SK-N-SH (cell line): Measurements from ENCODE around the gene AFF3. TPM values are rescaled to one million over a fixed set of nuclear protein-coding genes. Genes with fewer than 3 reads are reported as not detected.

Experiments
- CTCF ChIA-PET: fragments of 300-600, 350-600 bp; formaldehyde crosslinking; extraction: SDS; loops from one replicate; lab custom pipeline; 2021; lab: Yijun Ruan, JAX
- POLR2A ChIA-PET: fragments of 350-600 bp; sonication (Branson Sonifier 250); formaldehyde crosslinking; extraction: SDS; loops from one replicate; lab custom pipeline; 2020; ENCODE audit warnings: antibody characterized with exemption, inconsistent platforms; lab: Yijun Ruan, JAX
- DNase-seq: peaks from one replicate; pipeline ENCODE4 v3.0.0; 2012
- H2AFZ ChIP-seq: fragments of 200-600 bp; sonication (generic); 2 replicates; pipeline ENCODE4 v1.8.1; 2016; ENCODE audit warnings: antibody characterized with exemption, mild to moderate bottlenecking, low read depth
- H3F3A ChIP-seq: fragments of 200-600 bp; sonication (generic); replicated peaks from 2 replicates; pipeline ENCODE3; 2016; ENCODE audit warnings: antibody characterized with exemption, mild to moderate bottlenecking; ENCODE audit not compliant: insufficient read depth
- H3K27ac ChIP-seq, 2 experiments: fragments of 200-500 bp in 1 of 2; fragments of 200-600 bp in 1 of 2; sonication (Bioruptor generic) in 1 of 2; sonication (generic), shearing (Covaris generic) in 1 of 2; 2 replicates each; pipeline versions ENCODE4 v1.5.1 to v1.6.1; 2014 to 2016; ENCODE audit warnings: low read depth in 2 of 2, inconsistent platforms in 1 of 2, low read length in 1 of 2, mild to moderate bottlenecking in 1 of 2, mixed read lengths in 1 of 2
- H3K27me3 ChIP-seq: fragments of 200-600 bp; sonication (generic), shearing (Covaris generic); 2 replicates; pipeline ENCODE4 v1.6.1; 2016; ENCODE audit warnings: mixed run types; ENCODE audit not compliant: insufficient read depth
- H3K36me3 ChIP-seq, 2 experiments: fragments of 200-500 bp in 1 of 2; fragments of 200-600 bp in 1 of 2; sonication (Bioruptor generic) in 1 of 2; sonication (generic) in 1 of 2; replicated peaks in 1 of 2; 2 replicates each; pipeline versions ENCODE3 to v1.5.1; 2014 to 2016; ENCODE audit warnings: low read length in 1 of 2, mild to moderate bottlenecking in 1 of 2; ENCODE audit not compliant: insufficient read depth in 2 of 2, control insufficient read depth in 1 of 2
- H3K4me1 ChIP-seq, 2 experiments: fragments of 200-500 bp in 1 of 2; fragments of 200-600 bp in 1 of 2; sonication (Bioruptor generic) in 1 of 2; sonication (generic), shearing (Covaris generic) in 1 of 2; 2 replicates each; pipeline versions ENCODE4 v1.5.1 to v1.6.1; 2014 to 2016; ENCODE audit warnings: low read depth in 1 of 2, low read length in 1 of 2, mixed run types in 1 of 2; ENCODE audit not compliant: insufficient read depth in 2 of 2, control insufficient read depth in 1 of 2
- H3K4me2 ChIP-seq: fragments of 200-600 bp; sonication (generic), shearing (Covaris generic); 2 replicates; pipeline ENCODE4 v1.6.1; 2017; ENCODE audit warnings: mixed run types
- H3K4me3 ChIP-seq, 2 experiments: fragments of 200-500 bp in 1 of 2; fragments of 200-600 bp in 1 of 2; sonication (Bioruptor generic) in 1 of 2; sonication (generic), shearing (Covaris generic) in 1 of 2; 2 replicates each; pipeline versions ENCODE4 v1.5.1 to v1.8.1; 2014 to 2016; ENCODE audit warnings: low read depth in 2 of 2, inconsistent platforms in 1 of 2, low read length in 1 of 2, mild to moderate bottlenecking in 1 of 2, mixed read lengths in 1 of 2, moderate library complexity in 1 of 2
- H3K79me2 ChIP-seq: fragments of 200-600 bp; sonication (generic); 2 replicates; pipeline ENCODE4 v1.8.1; 2017; ENCODE audit warnings: mild to moderate bottlenecking; ENCODE audit not compliant: insufficient read depth
- H3K9ac ChIP-seq: fragments of 200-600 bp; sonication (generic); 2 replicates; pipeline ENCODE4 v1.6.1; 2017; ENCODE audit warnings: mixed run types
- H3K9me2 ChIP-seq: fragments of 200-600 bp; sonication (generic); 2 replicates; pipeline ENCODE4 v1.6.1; 2017; ENCODE audit warnings: mixed run types
- H3K9me3 ChIP-seq: fragments of 200-600 bp; sonication (generic); 2 replicates; pipeline ENCODE4 v1.6.1; 2017; ENCODE audit warnings: mixed run types, mild to moderate bottlenecking, moderate library complexity
- H4K20me1 ChIP-seq: fragments of 200-600 bp; sonication (generic); 2 replicates; pipeline ENCODE4 v1.6.1; 2017; ENCODE audit warnings: mild to moderate bottlenecking, mixed run types; ENCODE audit not compliant: insufficient read depth
- CHD2 ChIP-seq: fragments of 150-350 bp; IDR thresholded peaks from 2 replicates; pipeline ENCODE4 v1.6.1; 2018; ENCODE audit warnings: low read length; ENCODE audit not compliant: partially characterized antibody
- JUND ChIP-seq: IDR thresholded peaks from 2 replicates; pipeline ENCODE4 v1.4.0; 2012
- MEF2A ChIP-seq: IDR thresholded peaks from 2 replicates; pipeline ENCODE4 v1.4.0; 2012; ENCODE audit warnings: low read depth, borderline replicate concordance
- NFIC ChIP-seq: IDR thresholded peaks from 2 replicates; pipeline ENCODE4 v1.4.0; 2012; ENCODE audit warnings: borderline replicate concordance
- POLR2AphosphoS5 ChIP-seq: IDR thresholded peaks from 2 replicates; pipeline ENCODE4 v1.6.1; 2012; ENCODE audit warnings: low read depth, low read length
- SMC3 ChIP-seq: IDR thresholded peaks from 2 replicates; pipeline ENCODE4 v1.6.1; 2012; ENCODE audit warnings: low read depth, low read length, improper control_type of control experiment
- TCF12 ChIP-seq: IDR thresholded peaks from 2 replicates; pipeline ENCODE4 v1.4.0; 2012
- WGBS: methylation state at CpG from one replicate; pipeline ENCODE4 v1.1.6; 2017; ENCODE audit warnings: low lambda C conversion rate; 5-methylcytosine and 5-hydroxymethylcytosine counted together
- polyA plus RNA-seq, 3 experiments: library from polyadenylated mRNA; depleted of rRNA; stranded (reverse); fragments of >200 nt; gene quantifications; 2 replicates each; pipeline ENCODE4 v1.2.3, GENCODE V29; 2012
- TF ChIP-seq, protein P1 (sequence below): IDR thresholded peaks from 2 replicates; pipeline ENCODE4 v1.4.0; 2012; ENCODE audit warnings: low read depth, borderline replicate concordance
- TF ChIP-seq, protein P2 (sequence below): IDR thresholded peaks from 2 replicates; pipeline ENCODE4 v1.4.0; 2012; ENCODE audit warnings: low read depth, borderline replicate concordance
- TF ChIP-seq, protein P3 (sequence below): IDR thresholded peaks from 2 replicates; pipeline ENCODE4; 2012

Gene AFF3
- polyA plus RNA-seq, 1 of the 3 experiments (the other 2 are of a cell fraction), result 0.36 TPM

GRCh38 chr2:99710721-99711120 lies 431.7 kb downstream of the AFF3 start:
- Histone ChIP-seq H3K4me1 (peaks cover 0 to 25% of the 10 kb centered on the region in 2 experiments; a peak in 2 of 4 replicates), H3K36me3 (no peaks in the 10 kb centered on the region), H3F3A (no peaks in the 10 kb centered on the region), H3K4me2 (no peak overlapping the region), H3K4me3 (no peak overlapping the region), H3K9me2 (no peaks in the 10 kb centered on the region)
- no peak for DNase-seq
- CTCF ChIA-PET, result interaction anchor here (1.2 to 3.0 kb wide), 3 partner anchors 13 to 152 kb away, joined by 3 to 11 read pairs (median 11); no protein-coding TSS in a partner anchor
- TF ChIP-seq NFIC, result no peak
- TF ChIP-seq TCF12, result peak; percentile 62
- no peak for TF ChIP-seq JUND
- TF ChIP-seq CHD2, result no peak
- TF ChIP-seq, protein P1, sequence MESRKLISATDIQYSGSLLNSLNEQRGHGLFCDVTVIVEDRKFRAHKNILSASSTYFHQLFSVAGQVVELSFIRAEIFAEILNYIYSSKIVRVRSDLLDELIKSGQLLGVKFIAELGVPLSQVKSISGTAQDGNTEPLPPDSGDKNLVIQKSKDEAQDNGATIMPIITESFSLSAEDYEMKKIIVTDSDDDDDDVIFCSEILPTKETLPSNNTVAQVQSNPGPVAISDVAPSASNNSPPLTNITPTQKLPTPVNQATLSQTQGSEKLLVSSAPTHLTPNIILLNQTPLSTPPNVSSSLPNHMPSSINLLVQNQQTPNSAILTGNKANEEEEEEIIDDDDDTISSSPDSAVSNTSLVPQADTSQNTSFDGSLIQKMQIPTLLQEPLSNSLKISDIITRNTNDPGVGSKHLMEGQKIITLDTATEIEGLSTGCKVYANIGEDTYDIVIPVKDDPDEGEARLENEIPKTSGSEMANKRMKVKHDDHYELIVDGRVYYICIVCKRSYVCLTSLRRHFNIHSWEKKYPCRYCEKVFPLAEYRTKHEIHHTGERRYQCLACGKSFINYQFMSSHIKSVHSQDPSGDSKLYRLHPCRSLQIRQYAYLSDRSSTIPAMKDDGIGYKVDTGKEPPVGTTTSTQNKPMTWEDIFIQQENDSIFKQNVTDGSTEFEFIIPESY, result no peak
- TF ChIP-seq, all 33 proteins: peak for 1
- H3K79me2 ChIP-seq, result no peaks in the 10 kb centered on the region
- H3K27ac ChIP-seq, result peak overlapping the region in 1 of 2 experiments; percentile 73; a peak in 2 of 4 replicates
- H3K27me3 ChIP-seq, result no peaks in the 10 kb centered on the region
- no peak overlapping the region for H2AFZ ChIP-seq
- no peaks in the 10 kb centered on the region for H3K9me3 ChIP-seq
- POLR2A ChIA-PET, result no interaction called here
- no peaks in the 10 kb centered on the region for H4K20me1 ChIP-seq
- WGBS, result 24% methylated on average over 6 of the region's 6 CpGs
- no peak overlapping the region for H3K9ac ChIP-seq

DNA sequence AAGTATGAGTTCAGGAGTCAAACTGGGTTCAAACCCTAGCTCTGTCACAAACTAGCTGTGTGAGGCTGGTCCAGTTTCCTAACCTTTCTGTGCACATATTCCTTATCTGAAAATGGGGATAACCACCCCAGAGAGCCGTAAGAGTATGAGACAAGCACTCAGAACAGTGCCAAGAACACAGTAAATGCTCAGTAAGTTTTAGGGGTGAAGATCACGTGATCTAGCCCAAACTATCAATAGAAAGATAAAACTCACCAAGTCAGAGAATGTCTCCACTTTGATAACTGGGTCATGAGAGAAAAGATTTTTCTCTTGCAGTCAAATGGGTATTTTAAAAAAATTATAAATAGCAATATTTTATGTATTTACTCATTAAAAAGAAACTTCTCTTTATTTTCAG lies 433.2 kb downstream of the AFF3 start:
- H3K9me3 ChIP-seq, result no peaks in the 10 kb centered on the region
- peak overlapping the region in 1 of 2 experiments; percentile 91; a peak in 2 of 4 replicates for H3K27ac ChIP-seq
- no peak overlapping the region for H3K4me3 ChIP-seq
- ChIA-PET POLR2A (no interaction called here), CTCF (interaction anchor here (1.3 to 3.0 kb wide), 3 partner anchors 16 to 672 kb away, joined by 4 to 11 read pairs (median 11); no protein-coding TSS in a partner anchor)
- no peak overlapping the region for H3K9ac ChIP-seq
- no peak for DNase-seq
- H4K20me1 ChIP-seq, result no peaks in the 10 kb centered on the region
- no peak overlapping the region for H3K4me2 ChIP-seq
- no peaks in the 10 kb centered on the region for H3K36me3 ChIP-seq
- H2AFZ ChIP-seq, result no peak overlapping the region
- TF ChIP-seq, protein P2, sequence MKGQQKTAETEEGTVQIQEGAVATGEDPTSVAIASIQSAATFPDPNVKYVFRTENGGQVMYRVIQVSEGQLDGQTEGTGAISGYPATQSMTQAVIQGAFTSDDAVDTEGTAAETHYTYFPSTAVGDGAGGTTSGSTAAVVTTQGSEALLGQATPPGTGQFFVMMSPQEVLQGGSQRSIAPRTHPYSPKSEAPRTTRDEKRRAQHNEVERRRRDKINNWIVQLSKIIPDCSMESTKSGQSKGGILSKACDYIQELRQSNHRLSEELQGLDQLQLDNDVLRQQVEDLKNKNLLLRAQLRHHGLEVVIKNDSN, result no peak
- TF ChIP-seq MEF2A (no peak), SMC3 (no peak), POLR2AphosphoS5 (no peak)
- TF ChIP-seq, protein P3, sequence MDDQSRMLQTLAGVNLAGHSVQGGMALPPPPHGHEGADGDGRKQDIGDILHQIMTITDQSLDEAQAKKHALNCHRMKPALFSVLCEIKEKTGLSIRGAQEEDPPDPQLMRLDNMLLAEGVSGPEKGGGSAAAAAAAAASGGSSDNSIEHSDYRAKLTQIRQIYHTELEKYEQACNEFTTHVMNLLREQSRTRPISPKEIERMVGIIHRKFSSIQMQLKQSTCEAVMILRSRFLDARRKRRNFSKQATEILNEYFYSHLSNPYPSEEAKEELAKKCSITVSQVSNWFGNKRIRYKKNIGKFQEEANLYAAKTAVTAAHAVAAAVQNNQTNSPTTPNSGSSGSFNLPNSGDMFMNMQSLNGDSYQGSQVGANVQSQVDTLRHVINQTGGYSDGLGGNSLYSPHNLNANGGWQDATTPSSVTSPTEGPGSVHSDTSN, result no peak
- 40% methylated on average over 2 of the region's 2 CpGs for WGBS
- H3K9me2 ChIP-seq, result no peaks in the 10 kb centered on the region
- peaks cover 0 to 25% of the 10 kb centered on the region in 2 experiments; a peak in 2 of 4 replicates for H3K4me1 ChIP-seq
- H3K27me3 ChIP-seq, result no peaks in the 10 kb centered on the region
- no peaks in the 10 kb centered on the region for H3F3A ChIP-seq
- H3K79me2 ChIP-seq, result no peaks in the 10 kb centered on the region
